WERI-Rb-1 (cell line): ENCODE measurements around the gene NET1.
A peak's percentile ranks its signal among the peaks of the same experiment; 100 is the strongest.
"Not testable (repeated sequence)": the region's sequence is repeated elsewhere in the genome, so short reads cannot be mapped to it uniquely, and the experiment has no call there.

Experiments
- DNase-seq: peaks from one replicate; pipeline ENCODE4 v3.0.0-alpha.2; 2020
- H3K27ac ChIP-seq: fragments of 250-450 bp; sonication (Bioruptor Pico); 2 replicates; pipeline ENCODE4 v1.5.1; 2020; ENCODE audit warnings: mild to moderate bottlenecking, moderate library complexity
- H3K27me3 ChIP-seq: fragments of 250-450 bp; sonication (Bioruptor Pico); 2 replicates; pipeline ENCODE4 v1.5.1; 2021; ENCODE audit warnings: mild to moderate bottlenecking, low read depth, moderate library complexity; ENCODE audit not compliant: insufficient read depth, severe bottlenecking
- H3K36me3 ChIP-seq: fragments of 250-450 bp; sonication (Bioruptor Pico); 2 replicates; pipeline ENCODE4 v1.5.1; 2020; ENCODE audit warnings: mild to moderate bottlenecking, moderate library complexity
- H3K4me3 ChIP-seq: 2 replicates; pipeline ENCODE4 v1.5.1; 2011; ENCODE audit warnings: low read depth, mild to moderate bottlenecking, control low read depth, low read length
- H3K9me3 ChIP-seq: fragments of 250-450 bp; sonication (Bioruptor Pico); 2 replicates; pipeline ENCODE4 v1.5.1; 2021; ENCODE audit warnings: mild to moderate bottlenecking, moderate library complexity; ENCODE audit not compliant: severe bottlenecking
- TF ChIP-seq, protein P1 (sequence below): IDR thresholded peaks from 2 replicates; pipeline ENCODE4 v1.5.1; 2011; ENCODE audit warnings: low read depth, mild to moderate bottlenecking, control low read depth, inconsistent platforms, low read length

The NET1 gene

DNA sequence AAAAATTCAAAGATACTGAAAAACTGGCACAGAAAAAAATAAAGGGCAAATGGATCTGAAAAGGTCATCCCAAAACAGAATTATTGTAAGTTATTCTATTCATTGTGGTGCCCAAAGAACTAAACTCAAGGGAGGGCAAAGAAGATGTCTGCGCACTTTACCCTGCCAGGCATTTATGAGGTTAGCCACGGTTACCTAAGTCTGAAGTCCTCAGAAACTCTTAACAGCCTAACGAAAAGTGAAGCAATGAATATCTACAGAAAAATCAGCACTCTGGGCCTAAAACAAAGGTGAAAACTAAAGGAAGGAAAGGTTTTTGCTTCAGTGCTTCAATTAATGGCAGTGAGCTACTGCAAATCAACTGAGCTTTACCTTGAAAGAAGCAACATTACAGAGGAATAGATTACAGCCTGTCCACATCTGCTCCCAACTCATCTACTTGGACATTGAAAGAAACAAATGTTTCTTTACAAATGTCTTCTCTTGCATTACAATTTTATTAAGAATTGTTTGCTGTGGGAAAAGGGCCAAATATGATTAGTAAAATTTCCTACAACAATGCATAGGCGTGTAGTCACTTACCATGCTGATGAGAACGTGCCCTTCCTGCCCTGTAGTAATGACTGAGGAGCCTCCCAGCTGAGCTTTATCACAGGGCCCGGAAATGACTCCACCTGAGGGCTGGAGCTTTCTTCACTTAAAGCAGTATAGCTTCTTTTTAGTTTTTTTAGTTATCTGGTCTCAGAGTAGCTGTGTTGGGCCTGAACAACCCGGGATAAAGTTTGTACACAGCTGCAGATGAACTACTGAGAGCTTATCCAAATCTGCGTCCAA is 7.9 kb upstream of the NET1 start, which contains the start of gene TUBAL3:
TSS of gene TUBAL3 (minus strand) at position 621 of the 834 bp plus-strand sequence. CDS start at position 585, 36 bp downstream.
- DNase-seq, result no peak
- Histone ChIP-seq H3K9me3 (no peaks in the 10 kb centered on the region), H3K27me3 (peaks cover 5% of the 10 kb centered on the region), H3K27ac (no peak within 1 kb of the TSS), H3K36me3 (no peaks in the 10 kb centered on the region), H3K4me3 (no peak within 1 kb of the TSS)
- TF ChIP-seq, protein P1, sequence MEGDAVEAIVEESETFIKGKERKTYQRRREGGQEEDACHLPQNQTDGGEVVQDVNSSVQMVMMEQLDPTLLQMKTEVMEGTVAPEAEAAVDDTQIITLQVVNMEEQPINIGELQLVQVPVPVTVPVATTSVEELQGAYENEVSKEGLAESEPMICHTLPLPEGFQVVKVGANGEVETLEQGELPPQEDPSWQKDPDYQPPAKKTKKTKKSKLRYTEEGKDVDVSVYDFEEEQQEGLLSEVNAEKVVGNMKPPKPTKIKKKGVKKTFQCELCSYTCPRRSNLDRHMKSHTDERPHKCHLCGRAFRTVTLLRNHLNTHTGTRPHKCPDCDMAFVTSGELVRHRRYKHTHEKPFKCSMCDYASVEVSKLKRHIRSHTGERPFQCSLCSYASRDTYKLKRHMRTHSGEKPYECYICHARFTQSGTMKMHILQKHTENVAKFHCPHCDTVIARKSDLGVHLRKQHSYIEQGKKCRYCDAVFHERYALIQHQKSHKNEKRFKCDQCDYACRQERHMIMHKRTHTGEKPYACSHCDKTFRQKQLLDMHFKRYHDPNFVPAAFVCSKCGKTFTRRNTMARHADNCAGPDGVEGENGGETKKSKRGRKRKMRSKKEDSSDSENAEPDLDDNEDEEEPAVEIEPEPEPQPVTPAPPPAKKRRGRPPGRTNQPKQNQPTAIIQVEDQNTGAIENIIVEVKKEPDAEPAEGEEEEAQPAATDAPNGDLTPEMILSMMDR, result no peak

DNA sequence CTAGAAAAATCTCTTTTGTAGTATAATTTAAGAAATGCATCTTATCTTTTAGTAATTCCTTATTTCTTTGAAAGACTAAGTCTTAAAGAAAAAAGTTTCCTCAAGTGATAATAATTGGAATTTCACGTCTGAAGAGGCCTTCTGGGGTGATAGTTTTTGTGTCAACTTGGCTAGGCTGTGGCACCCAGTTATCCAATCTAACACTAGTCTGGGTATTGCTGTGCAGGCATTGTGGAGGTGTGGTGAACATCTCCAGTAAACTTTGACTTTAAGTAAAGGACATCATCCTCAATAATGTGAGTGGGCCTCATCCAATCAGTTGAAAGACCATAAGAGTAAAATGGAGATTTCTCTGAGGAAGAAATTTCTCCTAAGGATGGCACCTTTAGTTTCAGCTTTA is 5.4 kb upstream of the NET1 start:
- no peak for DNase-seq
- Histone ChIP-seq H3K36me3 (no peaks in the 10 kb centered on the region), H3K4me3 (no peak overlapping the region), H3K27me3 (peaks cover 5% of the 10 kb centered on the region), H3K9me3 (no peaks in the 10 kb centered on the region), H3K27ac (no peak overlapping the region)
- TF ChIP-seq, protein P1, result no peak

DNA sequence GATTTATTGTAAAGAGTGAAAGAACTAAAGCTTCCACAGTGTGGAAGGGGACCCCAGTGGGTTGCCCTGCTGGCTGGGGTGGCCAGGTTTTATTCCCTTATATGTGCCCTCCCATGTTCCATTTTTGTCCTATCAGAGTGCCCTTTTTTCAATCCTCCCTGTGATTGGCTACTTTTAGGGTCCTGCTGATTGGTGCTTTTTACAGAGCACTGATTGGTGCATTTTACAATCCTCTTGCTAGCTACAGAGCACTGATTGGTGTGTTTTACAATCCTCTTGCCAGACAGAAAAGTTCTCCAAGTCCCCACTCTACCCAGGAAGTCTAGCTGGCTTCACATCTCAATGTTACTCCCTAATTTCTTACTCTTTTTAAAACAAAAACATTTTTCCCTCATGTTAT is 1.6 kb upstream of the NET1 start:
- not testable (repeated sequence) for H3K9me3 ChIP-seq, H3K36me3 ChIP-seq, H3K27ac ChIP-seq, DNase-seq, H3K4me3 ChIP-seq, H3K27me3 ChIP-seq

DNA sequence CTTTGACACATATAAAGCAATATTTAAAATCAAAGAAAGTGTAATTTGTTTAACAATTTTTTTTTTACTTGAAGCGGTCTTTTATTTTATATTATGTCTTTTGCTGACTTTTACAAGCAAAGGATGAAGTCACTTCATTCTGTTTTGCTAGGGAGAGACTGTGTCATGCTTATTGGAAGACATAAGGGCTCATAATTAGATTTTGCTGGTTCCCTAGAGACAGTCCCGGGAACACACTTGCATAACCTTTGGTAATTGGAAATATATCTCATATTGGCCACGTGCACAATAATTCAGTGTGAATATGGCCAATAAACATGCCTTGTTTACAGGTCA is 448 bp upstream of the NET1 start:
- H3K27ac ChIP-seq, result no peak overlapping the region
- H3K9me3 ChIP-seq, result no peaks in the 10 kb centered on the region
- peak overlapping the region; percentile 84 for H3K4me3 ChIP-seq
- no peaks in the 10 kb centered on the region for H3K36me3 ChIP-seq
- no peaks in the 10 kb centered on the region for H3K27me3 ChIP-seq
- no peak for DNase-seq
- TF ChIP-seq, protein P1, result no peak

DNA sequence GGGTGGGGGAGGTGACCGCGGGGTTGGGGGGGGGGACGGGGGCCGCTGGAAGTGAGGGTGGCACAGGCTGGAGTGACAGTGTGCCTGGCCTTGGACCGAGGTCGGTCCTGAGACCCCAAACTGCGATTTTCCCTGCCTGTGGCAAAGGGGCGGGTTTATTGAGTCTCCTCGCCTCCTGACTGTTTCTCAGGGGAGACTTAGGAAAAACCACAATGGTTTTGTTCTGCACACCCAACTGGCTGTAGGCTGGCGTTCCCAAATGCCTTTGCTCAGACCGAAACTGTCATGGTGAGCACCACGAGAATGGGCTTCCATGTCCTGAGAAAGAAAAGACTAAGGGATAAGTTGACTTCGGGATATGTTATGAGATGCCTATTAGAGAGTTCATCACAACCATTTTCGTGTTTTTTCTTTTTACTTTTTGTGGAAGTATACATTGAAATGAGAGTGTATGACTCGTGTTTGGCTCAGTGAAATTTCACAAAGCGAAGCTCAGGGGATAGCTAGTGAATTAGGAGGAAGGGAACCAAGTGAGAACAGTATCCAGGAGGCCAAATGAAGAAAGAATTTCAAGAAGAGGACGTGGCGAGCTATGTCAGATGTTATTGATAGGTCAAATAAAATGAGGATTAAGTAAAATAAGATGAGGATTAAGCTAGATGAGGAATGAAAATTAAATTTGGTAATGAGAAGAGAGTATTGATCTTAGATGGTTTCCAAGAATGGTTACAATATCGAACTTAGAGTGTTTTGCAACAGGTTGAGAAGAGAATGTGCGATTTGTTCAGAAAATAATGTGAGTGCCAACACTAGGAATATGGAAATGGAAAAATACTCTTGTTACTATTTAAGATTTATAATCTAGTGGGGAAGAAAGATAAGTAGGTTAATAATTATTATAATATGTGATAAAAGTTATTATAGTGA is 918 bp downstream of the NET1 start:
- Histone ChIP-seq H3K27me3 (no peaks in the 10 kb centered on the region), H3K27ac (no peak overlapping the region), H3K9me3 (no peaks in the 10 kb centered on the region), H3K36me3 (no peaks in the 10 kb centered on the region), H3K4me3 (peak overlapping the region; percentile 84)
- DNase-seq, result no peak
- TF ChIP-seq, protein P1, result no peak

DNA sequence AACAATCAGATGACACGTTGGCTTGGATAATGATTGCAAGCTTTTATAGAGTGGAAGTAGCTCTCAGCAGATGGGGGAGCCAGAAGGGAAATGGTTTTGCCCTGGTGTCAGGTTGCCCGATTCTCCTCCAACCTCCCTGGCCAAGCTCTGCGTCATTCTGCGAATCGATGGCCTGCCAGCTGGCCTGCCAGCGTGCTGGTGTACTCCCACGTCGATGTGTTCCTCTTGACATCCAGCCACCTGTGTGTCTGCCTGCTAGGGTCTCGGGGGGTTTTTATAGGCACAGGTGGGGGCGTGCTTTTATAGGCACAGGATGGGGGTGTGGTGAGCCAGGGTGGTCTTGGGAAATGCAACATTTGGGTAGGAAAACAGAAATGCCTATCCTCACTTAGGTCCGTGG is 4.6 kb downstream of the NET1 start:
- Histone ChIP-seq H3K4me3 (no peak overlapping the region), H3K36me3 (no peaks in the 10 kb centered on the region), H3K9me3 (no peaks in the 10 kb centered on the region), H3K27me3 (no peaks in the 10 kb centered on the region), H3K27ac (no peak overlapping the region)
- TF ChIP-seq, protein P1, result no peak
- no peak for DNase-seq
